GM23338 (cell line): ENCODE measurements around the gene RAB3IP. TPM values are rescaled to one million over a fixed set of nuclear protein-coding genes. Genes with fewer than 3 reads are reported as not detected.

Experiments used
- ATAC-seq: fragments of 200-7000 bp; cut with Tn5 transposase; 3 replicates; pipeline ENCODE4 v1.9.1; 2020
- DNase-seq: peaks from one replicate; pipeline ENCODE4 v3.0.0-alpha.2; 2015; ENCODE audit warnings: low spot score
- H2AFZ ChIP-seq: fragments of 200-600 bp; sonication (generic); 2 replicates; pipeline ENCODE4 v1.8.0; 2016; ENCODE audit warnings: antibody characterized with exemption, mild to moderate bottlenecking, moderate library complexity
- H3F3A ChIP-seq: fragments of 200-600 bp; sonication (generic); replicated peaks from 2 replicates; pipeline ENCODE4 v1.8.0; 2017; ENCODE audit warnings: antibody characterized with exemption, mixed run types, low read depth
- H3K27ac ChIP-seq: fragments of 200-600 bp; sonication (generic); 2 replicates; pipeline ENCODE4 v1.6.1; 2016; ENCODE audit warnings: low read depth
- H3K27me3 ChIP-seq: fragments of 200-600 bp; sonication (generic); 2 replicates; pipeline ENCODE4 v1.8.0; 2016; ENCODE audit warnings: mild to moderate bottlenecking, mixed run types, moderate library complexity; ENCODE audit not compliant: insufficient read depth
- H3K36me3 ChIP-seq: fragments of 200-600 bp; sonication (generic); 2 replicates; pipeline ENCODE4 v1.8.0; 2016; ENCODE audit warnings: mild to moderate bottlenecking; ENCODE audit not compliant: insufficient read depth
- H3K4me1 ChIP-seq: fragments of 200-600 bp; sonication (generic); 2 replicates; pipeline ENCODE4 v1.8.0; 2016; ENCODE audit warnings: mild to moderate bottlenecking, moderate library complexity; ENCODE audit not compliant: insufficient read depth
- H3K4me2 ChIP-seq: fragments of 200-600 bp; sonication (generic); 2 replicates; pipeline ENCODE4 v1.7.1; 2017; ENCODE audit warnings: mixed run types
- H3K4me3 ChIP-seq: fragments of 200-600 bp; sonication (generic); 2 replicates; pipeline ENCODE4 v1.6.1; 2016; ENCODE audit warnings: mixed run types
- H3K79me2 ChIP-seq: fragments of 200-600 bp; sonication (generic); replicated peaks from 2 replicates; pipeline ENCODE4 v1.8.0; 2017; ENCODE audit warnings: mild to moderate bottlenecking; ENCODE audit not compliant: insufficient read depth
- H3K9me2 ChIP-seq: fragments of 200-600 bp; sonication (generic); 2 replicates; pipeline ENCODE4 v1.8.0; 2017; ENCODE audit not compliant: insufficient read depth
- H4K20me1 ChIP-seq: fragments of 200-600 bp; sonication (generic); replicated peaks from 2 replicates; pipeline ENCODE4 v1.8.0; 2017; ENCODE audit warnings: mild to moderate bottlenecking; ENCODE audit not compliant: insufficient read depth
- H3K27ac Mint-ChIP-seq: 2 replicates; pipeline ENCODE4 v1.8.0; 2020; ENCODE audit warnings: inconsistent platforms, mild to moderate bottlenecking, moderate library complexity, mixed read lengths
- H3K27me3 Mint-ChIP-seq: 3 replicates; pipeline ENCODE4 v1.8.0; 2022; ENCODE audit warnings: low read depth, mild to moderate bottlenecking, moderate library complexity, mixed read lengths, inconsistent platforms; ENCODE audit not compliant: insufficient read depth, poor library complexity
- H3K36me3 Mint-ChIP-seq: 3 replicates; pipeline ENCODE4 v1.8.0; 2021; ENCODE audit warnings: low read depth, mild to moderate bottlenecking, inconsistent platforms, moderate library complexity, mixed read lengths
- H3K4me1 Mint-ChIP-seq: 3 replicates; pipeline ENCODE4 v1.8.0; 2020; ENCODE audit warnings: mild to moderate bottlenecking, inconsistent platforms, mixed read lengths
- H3K4me3 Mint-ChIP-seq: 3 replicates; pipeline ENCODE4 v1.8.0; 2021; ENCODE audit warnings: moderate library complexity, mild to moderate bottlenecking, inconsistent platforms, mixed read lengths
- H3K9me3 Mint-ChIP-seq: 3 replicates; pipeline ENCODE4 v1.8.0; 2020; ENCODE audit warnings: moderate library complexity, mild to moderate bottlenecking, inconsistent platforms, mixed read lengths
- CREB1 ChIP-seq: fragments of 250-450 bp; sonication (Bioruptor Pico); IDR thresholded peaks from 2 replicates; pipeline ENCODE4 v1.5.0; 2020; ENCODE audit warnings: low read depth, mild to moderate bottlenecking, moderate library complexity
- ETS1 ChIP-seq: IDR thresholded peaks from 2 replicates; pipeline ENCODE4 v1.6.1; 2016; ENCODE audit warnings: antibody characterized with exemption
- EZH2 ChIP-seq: fragments of 200-600 bp; sonication (generic); IDR thresholded peaks from one replicate; pipeline ENCODE4 v1.8.0; 2017; ENCODE audit warnings: antibody characterized with exemption, mild to moderate bottlenecking, low read depth; ENCODE audit not compliant: unreplicated experiment
- EZH2phosphoT487 ChIP-seq: fragments of 200-600 bp; sonication (generic); IDR thresholded peaks from one replicate; pipeline ENCODE4 v1.8.1; 2018; ENCODE audit warnings: antibody characterized with exemption; ENCODE audit not compliant: unreplicated experiment
- JUNB ChIP-seq: IDR thresholded peaks from one replicate; pipeline ENCODE4 v1.6.1; 2016; ENCODE audit warnings: antibody characterized with exemption; ENCODE audit not compliant: unreplicated experiment
- NANOG ChIP-seq: IDR thresholded peaks from 2 replicates; pipeline ENCODE4 v1.6.1; 2016; ENCODE audit warnings: antibody characterized with exemption, borderline replicate concordance
- REST ChIP-seq: IDR thresholded peaks from one replicate; pipeline ENCODE4 v1.6.1; 2018; ENCODE audit warnings: antibody characterized with exemption; ENCODE audit not compliant: unreplicated experiment
- STAT1 ChIP-seq: IDR thresholded peaks from one replicate; pipeline ENCODE4 v1.6.1; 2016; ENCODE audit warnings: antibody characterized with exemption; ENCODE audit not compliant: unreplicated experiment
- ZNF114 ChIP-seq: fragments of 250-450 bp; sonication (Bioruptor Pico); IDR thresholded peaks from 2 replicates; pipeline ENCODE4 v1.5.0; 2020; ENCODE audit warnings: mild to moderate bottlenecking, moderate library complexity
- ZNF331 ChIP-seq: fragments of 250-450 bp; sonication (Bioruptor Pico); IDR thresholded peaks from 2 replicates; pipeline ENCODE4 v1.5.0; 2020; ENCODE audit warnings: low read depth, mild to moderate bottlenecking, moderate library complexity
- ZNF462 ChIP-seq: fragments of 250-450 bp; sonication (Bioruptor Pico); IDR thresholded peaks from 2 replicates; pipeline ENCODE4 v1.5.0; 2020; ENCODE audit warnings: mild to moderate bottlenecking, moderate library complexity
- polyA plus RNA-seq: library from polyadenylated mRNA; unstranded; fragments of >200 nt; fragmentation: Nextera tagmentation; extraction: Ambion mirVana; gene quantifications from 2 replicates; pipeline ENCODE4 v1.2.1, GENCODE V29; 2016
- total RNA-seq: library from RNA; depleted of rRNA; stranded (reverse); fragments of >200 nt; shearing (Covaris generic); gene quantifications from 2 replicates; pipeline ENCODE4 v1.2.3, GENCODE V29; 2014

Gene RAB3IP
- total and polyA plus RNA-seq, 2 experiments from 2014 or later = 48.6 TPM

GRCh38 chr12:69810870-69811498 lies 72.3 kb downstream of the RAB3IP start:
- H3K4me1 Mint-ChIP-seq = no peaks in the 10 kb centered on the region
- Histone ChIP-seq H4K20me1 (no peaks in the 10 kb centered on the region), H3K4me1 (no peaks in the 10 kb centered on the region), H3K4me2 (no peak overlapping the region), H3K9me2 (no peaks in the 10 kb centered on the region), H3K79me2 (0 out of 2 replicates have a peak, but pooled peaks cover 4% of the 10 kb centered on the region), H3K27ac (no peak overlapping the region), H3K4me3 (no peak overlapping the region), H3K36me3 (peaks cover 14% of the 10 kb centered on the region), H3K27me3 (no peaks in the 10 kb centered on the region), H3F3A (no peaks in the 10 kb centered on the region), H2AFZ (no peak overlapping the region)
- TF ChIP-seq STAT1 (no peak), ETS1 (no peak), JUNB (no peak), NANOG (no peak), ZNF331 (CRISPR knock-in tag) (no peak), EZH2phosphoT487 (no peak), CREB1 (CRISPR knock-in tag) (no peak), EZH2 (no peak), ZNF114 (CRISPR knock-in tag) (no peak), REST (no peak), ZNF462 (CRISPR knock-in tag) (no peak)
- H3K27me3 Mint-ChIP-seq = no peaks in the 10 kb centered on the region
- no peak overlapping the region for H3K4me3 Mint-ChIP-seq
- H3K27ac Mint-ChIP-seq = no peak overlapping the region
- DNase-seq (no peak), ATAC-seq (no peak)
- H3K9me3 Mint-ChIP-seq = peaks cover 56% of the 10 kb centered on the region
- peaks cover 62% of the 10 kb centered on the region for H3K36me3 Mint-ChIP-seq
